CD4-positive, alpha-beta T cell treated with Interleukin-10 for 1 hour (primary cell): ENCODE data around the gene CFAP46.
"Not testable (repeated sequence)": the region's sequence is repeated elsewhere in the genome, so short reads cannot be mapped to it uniquely, and the experiment has no call there.

ENCODE experiments used
- DNase-seq: peaks from one replicate; pipeline ENCODE4 v3.0.0-alpha.2; 2020

CFAP46 gene

GRCh38 chr10:132860532-132860931 lies 81.8 kb downstream of the CFAP46 start:
- no peak for DNase-seq

GRCh38 chr10:132859084-132859855 lies 83.1 kb downstream of the CFAP46 start:
- DNase-seq = no peak

- DNase-seq = no peak
These were observed 84.0 kb downstream of the CFAP46 start for GRCh38 chr10:132858121-132859081.

GRCh38 chr10:132856869-132857524 lies 85.4 kb downstream of the CFAP46 start:
- no peak for DNase-seq

- DNase-seq = no peak
These were observed 86.5 kb downstream of the CFAP46 start for GRCh38 chr10:132855889-132856288.

GRCh38 chr10:132851451-132851850 lies 90.9 kb downstream of the CFAP46 start:
- no peak for DNase-seq

GRCh38 chr10:132850896-132851295 lies 91.5 kb downstream of the CFAP46 start:
- no peak for DNase-seq

- DNase-seq = no peak
These were observed 92.1 kb downstream of the CFAP46 start for GRCh38 chr10:132850246-132850645.

- no peak for DNase-seq
These were observed 92.8 kb downstream of the CFAP46 start for GRCh38 chr10:132849546-132850031.

GRCh38 chr10:132848951-132849545 lies 93.3 kb downstream of the CFAP46 start:
- DNase-seq = no peak

GRCh38 chr10:132848291-132848701 lies 94.1 kb downstream of the CFAP46 start:
- DNase-seq = no peak

GRCh38 chr10:132847856-132848255 lies 94.5 kb downstream of the CFAP46 start:
- DNase-seq = no peak

- no peak for DNase-seq
These were observed 95.0 kb downstream of the CFAP46 start for GRCh38 chr10:132847416-132847777.

- DNase-seq = no peak
These were observed 95.5 kb downstream of the CFAP46 start for GRCh38 chr10:132846631-132847415.

- DNase-seq = no peak
These were observed 96.4 kb downstream of the CFAP46 start for GRCh38 chr10:132845780-132846595.

- DNase-seq = no peak
These were observed 97.3 kb downstream of the CFAP46 start for GRCh38 chr10:132845041-132845551.

- DNase-seq = no peak
These were observed 98.1 kb downstream of the CFAP46 start for GRCh38 chr10:132844069-132844809.

GRCh38 chr10:132843276-132843675 lies 99.1 kb downstream of the CFAP46 start:
- DNase-seq = not testable (repeated sequence)

GRCh38 chr10:132842397-132842796 lies 100.0 kb downstream of the CFAP46 start:
- no peak for DNase-seq

- DNase-seq = no peak
These were observed 100.8 kb downstream of the CFAP46 start for GRCh38 chr10:132841615-132841975.
